Right renal pelvis (tissue), 4 donors: ENCODE results near the gene LMTK2. TPM values are rescaled to one million over a fixed set of nuclear protein-coding genes. Genes with fewer than 3 reads are reported as not detected.

Experiments
- DNase-seq, 4 donors: peaks; one replicate each; pipeline ENCODE4 v3.0.0-alpha.2; 2013; ENCODE audit warnings: low read depth in 4 of 4, low spot score in 3 of 4, missing footprints in 1 of 4
- polyA plus RNA-seq, 4 donors: library from polyadenylated mRNA; unstranded; fragments of 120-200 nt; gene quantifications; one replicate each; pipeline ENCODE4 v1.2.1, GENCODE V29; 2013; ENCODE audit not compliant: insufficient read length in 4 of 4

The LMTK2 gene
- polyA plus RNA-seq, 4 donors, result 13.6 to 14.8 (median 14.4) TPM

GRCh38 chr7:98135984-98136383, 29.3 kb downstream of the LMTK2 start:
- no peak for DNase-seq

DNA sequence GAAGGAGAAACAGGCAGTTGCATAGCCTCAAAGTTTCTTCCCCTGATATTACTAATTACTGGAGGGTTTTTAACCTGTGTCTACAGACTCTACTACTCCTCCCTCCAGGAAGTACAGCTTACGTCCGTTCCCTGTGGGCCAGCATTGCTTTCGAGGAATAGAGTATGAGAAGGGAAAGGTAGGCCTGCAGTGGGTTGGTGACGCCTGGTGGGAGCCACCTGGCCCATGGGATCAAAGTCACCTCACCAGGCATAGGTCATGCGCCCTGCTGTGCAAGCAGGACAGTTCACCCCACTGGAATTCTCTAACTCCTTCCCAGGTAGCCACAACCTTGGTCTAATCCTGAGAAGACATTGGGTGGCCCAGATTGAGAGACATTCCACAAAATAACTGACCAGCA, 29.8 kb downstream of the LMTK2 start:
- no peak for DNase-seq

GRCh38 chr7:98137134-98137825, 30.6 kb downstream of the LMTK2 start:
- no peak for DNase-seq

GRCh38 chr7:98137826-98138151, 31.1 kb downstream of the LMTK2 start:
- DNase-seq, result no peak

DNA sequence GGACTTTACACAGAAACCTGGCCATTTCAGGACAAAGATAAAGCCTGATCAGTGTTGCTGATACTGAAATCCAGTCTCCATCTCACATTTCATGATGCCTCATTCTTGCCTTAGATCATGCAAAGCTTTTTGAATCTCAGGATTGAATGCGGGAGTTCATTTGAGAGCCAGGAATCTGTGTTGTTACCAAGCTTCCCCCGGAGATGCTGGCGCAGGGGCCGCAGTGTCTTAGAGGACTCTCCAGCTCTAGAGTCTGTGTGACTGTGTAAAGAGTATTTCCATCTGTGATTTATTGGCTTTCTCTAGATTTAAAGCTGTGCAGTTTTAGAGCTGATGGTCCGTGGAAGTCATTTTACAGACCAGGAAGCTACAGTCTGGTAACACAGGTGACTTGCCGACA, 32.0 kb downstream of the LMTK2 start:
- no peak for DNase-seq

DNA sequence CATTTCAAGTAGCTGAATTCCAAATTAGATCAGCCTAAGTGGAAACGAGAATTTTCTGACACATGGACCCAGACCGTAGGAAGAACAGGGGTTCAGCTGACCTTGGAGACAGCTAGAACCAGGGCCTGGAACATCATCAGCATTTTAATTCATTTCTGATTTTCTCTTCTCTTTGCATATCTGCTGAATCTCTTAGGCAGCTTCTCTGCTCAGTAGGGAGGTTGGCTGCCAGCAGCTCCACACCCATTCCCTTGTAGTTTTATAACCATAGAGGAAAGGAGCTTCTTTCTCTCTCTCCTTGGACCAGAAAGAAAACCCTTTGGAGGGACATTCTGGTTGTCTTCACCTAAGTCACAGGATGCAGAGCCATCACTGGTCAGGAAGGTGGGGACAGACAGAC, 36.0 kb downstream of the LMTK2 start:
- DNase-seq, result no peak

DNA sequence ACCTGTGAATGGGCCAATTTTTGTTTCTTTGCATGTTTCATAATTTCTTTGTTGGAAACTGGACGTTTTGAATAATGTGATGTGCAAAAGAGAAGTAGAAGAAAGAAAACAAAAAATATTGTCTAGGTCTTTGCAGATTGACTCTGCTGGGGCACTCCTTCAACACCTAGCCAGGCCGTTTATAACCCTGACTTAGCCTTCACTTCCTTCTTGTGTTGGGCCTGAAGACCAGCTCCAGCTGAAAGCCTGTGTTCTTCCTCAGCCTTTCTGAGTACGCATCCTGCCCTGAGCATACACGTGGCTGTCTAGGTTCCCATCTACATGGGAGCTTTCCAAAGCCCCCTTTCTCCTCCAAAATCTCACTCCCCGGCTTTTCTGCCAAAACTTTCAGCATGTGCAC, 41.9 kb downstream of the LMTK2 start:
- DNase-seq, result no peak

DNA sequence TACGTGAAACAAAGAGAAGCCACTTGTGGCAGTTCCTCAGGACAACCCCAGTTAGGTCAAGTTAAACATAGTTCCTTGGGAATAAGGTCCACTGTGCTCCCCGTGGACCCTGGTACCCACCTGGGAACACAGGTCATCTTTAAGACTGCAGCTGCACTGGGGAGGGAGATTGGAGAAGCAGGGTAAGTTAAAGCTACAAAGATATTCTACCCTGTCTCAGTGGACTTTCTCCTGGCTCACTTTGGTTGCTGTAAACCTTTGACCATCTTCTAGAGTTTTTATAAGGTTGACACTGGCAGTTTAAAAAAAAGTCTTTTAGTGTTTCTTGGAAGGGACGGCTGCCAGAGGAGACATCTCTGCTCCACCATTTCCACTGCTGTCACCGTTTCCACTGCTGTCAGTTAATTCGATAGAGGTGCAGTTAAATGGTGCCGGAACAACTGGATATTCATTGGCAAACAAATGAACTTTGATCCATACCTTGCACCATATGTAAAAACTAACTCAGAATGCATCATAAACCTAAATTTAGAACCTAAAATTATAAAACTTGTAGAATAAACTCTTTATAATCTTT, 42.5 kb downstream of the LMTK2 start:
- no peak for DNase-seq

GRCh38 chr7:98151884-98152283, 45.2 kb downstream of the LMTK2 start:
- DNase-seq, result no peak

DNA sequence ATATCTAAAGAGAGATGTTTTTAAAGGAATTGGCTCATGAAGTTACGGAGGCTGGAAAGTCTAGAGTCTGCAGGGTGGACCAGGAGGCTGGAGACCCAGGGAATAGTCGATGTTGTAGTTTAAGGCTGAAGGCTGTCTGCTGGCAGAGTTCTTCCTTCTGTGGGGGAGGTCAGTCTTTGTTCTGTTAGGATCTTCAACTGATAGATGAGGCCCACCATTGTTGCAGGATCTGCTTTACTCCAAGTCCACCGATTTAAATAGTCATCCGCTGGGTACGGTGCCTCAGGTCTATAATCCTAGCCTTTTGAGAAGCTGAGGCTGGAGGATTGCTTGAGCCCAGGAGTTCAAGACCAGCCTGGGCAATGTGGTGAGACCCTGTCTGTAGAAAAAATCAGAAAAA, 50.0 kb downstream of the LMTK2 start:
- DNase-seq, result no peak

GRCh38 chr7:98157761-98158160, 51.1 kb downstream of the LMTK2 start:
- DNase-seq, result no peak

DNA sequence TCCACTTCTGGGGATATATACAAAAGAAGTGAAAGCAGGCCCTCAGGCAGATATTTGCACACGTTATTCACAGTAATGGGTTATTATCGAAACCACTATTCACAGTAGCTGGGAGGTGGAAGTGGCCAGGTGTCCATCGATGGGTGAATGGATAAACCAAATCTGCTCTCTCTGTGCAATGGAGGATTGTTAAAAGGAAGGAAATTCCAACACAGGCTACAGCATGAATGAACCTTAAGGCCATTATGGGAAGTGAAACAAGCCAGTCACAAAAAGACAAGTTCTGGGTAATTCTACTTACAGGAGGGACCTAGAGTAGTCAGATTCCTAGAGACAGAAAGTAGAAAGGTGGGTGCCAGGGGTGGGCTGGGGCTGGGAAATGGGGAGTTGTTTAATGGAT, 56.1 kb downstream of the LMTK2 start:
- no peak for DNase-seq

- no peak for DNase-seq
These were observed 56.6 kb downstream of the LMTK2 start for GRCh38 chr7:98163269-98163668.

- no peak for DNase-seq
These were observed 57.2 kb downstream of the LMTK2 start for GRCh38 chr7:98163704-98164494.

DNA sequence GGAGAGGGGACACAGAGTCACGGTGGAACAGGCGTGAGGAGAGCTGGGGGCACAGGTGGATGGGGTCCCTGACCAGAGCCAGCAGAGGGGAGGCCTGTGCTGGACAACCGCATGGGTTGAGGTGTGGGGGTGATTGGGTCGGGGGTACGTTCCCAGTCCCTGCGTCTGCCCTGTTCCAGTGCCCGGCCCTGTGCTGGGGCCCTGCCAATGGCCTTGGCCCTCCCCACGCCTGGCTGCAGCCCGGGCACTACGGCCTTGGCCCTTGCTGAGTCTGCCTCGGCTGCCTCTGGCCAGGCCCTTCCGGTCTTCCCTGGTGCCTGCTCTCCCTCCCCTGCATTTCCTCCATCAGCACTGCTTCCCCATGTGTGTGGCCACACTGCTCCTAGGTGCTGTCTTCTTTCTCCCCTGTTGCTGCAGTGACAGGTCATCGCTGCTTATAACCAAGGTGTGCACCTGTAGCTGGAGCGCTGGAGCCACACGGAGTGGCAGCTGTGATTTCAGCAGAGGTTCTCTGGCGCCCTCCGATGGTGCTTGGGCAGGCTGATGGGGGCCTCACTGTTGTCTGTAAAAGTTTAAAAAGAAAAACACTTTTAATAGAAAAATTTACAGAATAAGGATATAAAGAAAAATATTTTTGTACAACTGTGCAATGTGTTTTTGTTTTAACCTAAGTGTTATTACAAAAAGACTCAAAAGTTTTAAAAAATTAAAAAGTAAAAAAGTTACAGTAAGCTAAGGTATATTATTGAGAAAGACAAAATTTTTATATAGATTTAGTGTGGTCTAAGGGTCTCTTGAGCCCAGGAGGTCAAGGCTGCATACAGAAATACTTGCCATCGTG, 59.4 kb downstream of the LMTK2 start:
- DNase-seq, result no peak

GRCh38 chr7:98166668-98166970, 60.0 kb downstream of the LMTK2 start:
- no peak for DNase-seq

- no peak for DNase-seq
These were observed 61.0 kb downstream of the LMTK2 start for GRCh38 chr7:98167653-98168052.

DNA sequence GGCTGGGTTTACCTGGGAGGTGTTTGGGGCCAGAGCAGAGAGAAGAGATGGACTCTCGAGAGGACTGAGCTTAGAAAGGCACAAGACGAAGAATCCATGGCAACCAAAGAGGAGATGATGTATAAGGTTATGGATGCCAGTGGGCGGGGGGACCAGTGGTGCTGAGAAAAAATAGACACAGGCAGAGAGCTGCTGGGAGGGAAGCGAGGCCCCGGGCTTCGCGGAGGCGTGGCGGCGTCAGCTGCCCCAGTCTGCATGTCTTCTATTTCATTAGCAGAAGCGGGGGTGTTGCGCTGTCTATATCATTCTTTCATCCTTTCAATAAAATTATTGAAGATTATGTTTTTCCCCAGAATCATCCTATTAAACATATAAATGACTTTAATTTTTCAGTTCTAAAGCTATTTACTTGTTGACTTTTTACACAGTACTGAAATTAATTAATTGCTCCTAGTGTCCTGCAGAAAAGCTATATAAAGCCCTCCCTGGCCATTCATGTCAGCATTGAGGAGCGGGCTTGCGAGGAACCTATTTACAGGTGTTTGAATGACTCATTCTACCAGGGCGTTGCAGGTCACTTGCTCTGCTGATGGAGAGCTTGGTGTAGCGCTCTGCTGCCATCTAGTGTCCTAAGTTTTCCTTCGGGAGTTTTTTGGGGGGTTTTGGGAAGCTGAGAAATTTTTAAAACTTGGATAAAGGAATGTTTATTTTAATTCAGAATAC, 61.7 kb downstream of the LMTK2 start:
- DNase-seq, result peak; percentile 24 to 54 (median 41)

DNA sequence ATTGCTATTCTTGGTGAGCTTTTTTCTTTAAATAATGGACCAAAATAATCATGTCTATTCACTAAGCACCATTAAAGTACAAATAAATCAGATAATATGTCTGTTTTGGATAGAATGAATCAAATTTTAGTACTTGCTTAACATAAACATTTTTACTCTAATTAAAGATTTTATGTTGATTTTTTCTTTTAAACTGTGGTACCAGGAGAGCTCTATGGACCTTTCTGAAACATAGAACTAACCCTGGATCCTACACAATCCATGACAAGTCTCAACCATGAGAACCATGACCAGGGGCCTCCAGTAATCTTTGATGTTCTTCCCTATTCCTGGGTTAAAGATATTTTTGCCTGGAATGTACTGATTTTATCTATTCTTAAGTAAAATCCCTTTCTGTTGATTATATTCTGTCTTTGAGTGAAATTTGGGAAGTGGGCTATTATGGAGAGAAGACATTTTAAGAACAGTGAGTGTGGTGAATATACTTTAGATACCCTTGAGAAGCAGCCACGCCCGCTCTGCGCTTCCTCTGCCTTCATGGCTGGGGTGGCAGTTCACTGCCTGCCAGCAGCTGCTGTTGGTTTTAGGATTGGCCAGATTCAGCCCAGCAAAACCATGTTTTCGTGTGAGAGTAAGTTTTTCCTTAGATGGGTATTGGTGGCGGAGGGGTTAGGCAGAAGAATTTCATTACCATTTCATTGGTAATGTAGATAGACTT, 62.4 kb downstream of the LMTK2 start:
- DNase-seq, result no peak

GRCh38 chr7:98170966-98171365, 64.3 kb downstream of the LMTK2 start:
- DNase-seq, result no peak
